ENCODE results near the gene MAB21L4. TPM values are rescaled to one million over a fixed set of nuclear protein-coding genes. Genes with fewer than 3 reads are reported as not detected.
A peak's percentile ranks its signal among the peaks of the same experiment; 100 is the strongest.

The MAB21L4 gene
- total RNA-seq, 1 donor from 2014 or later = 4.5 TPM

DNA sequence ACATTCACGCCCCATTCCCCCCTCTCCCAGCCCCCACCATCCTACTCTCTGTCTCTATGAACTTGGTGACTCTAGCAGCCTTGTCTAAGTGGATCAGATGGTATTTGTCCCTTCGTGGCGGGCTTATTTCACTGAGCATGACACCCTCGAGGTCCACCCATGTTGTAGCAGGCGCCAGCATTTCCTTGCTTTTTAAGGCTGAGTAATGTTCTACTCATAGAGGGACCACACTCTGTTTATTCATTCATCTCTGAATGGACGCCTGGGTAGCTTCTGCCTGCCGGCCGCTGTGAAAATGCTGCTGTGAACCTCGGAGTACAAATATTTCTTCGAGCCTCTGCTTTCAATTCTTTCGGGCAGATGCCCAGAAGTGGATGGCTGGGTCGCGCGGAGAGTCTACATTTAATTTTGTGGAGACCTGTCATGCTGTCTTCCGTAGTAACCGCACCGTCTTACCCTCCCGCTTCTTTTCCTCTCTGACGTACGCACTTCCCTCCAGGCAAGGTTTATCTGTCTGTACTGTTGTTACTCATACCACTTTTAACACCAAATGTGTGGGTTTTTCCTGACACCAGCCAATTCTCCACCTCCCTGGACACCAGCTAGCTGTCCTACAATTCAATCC is 15.8 kb upstream of the MAB21L4 start:
- DNase-seq = no peak

DNA sequence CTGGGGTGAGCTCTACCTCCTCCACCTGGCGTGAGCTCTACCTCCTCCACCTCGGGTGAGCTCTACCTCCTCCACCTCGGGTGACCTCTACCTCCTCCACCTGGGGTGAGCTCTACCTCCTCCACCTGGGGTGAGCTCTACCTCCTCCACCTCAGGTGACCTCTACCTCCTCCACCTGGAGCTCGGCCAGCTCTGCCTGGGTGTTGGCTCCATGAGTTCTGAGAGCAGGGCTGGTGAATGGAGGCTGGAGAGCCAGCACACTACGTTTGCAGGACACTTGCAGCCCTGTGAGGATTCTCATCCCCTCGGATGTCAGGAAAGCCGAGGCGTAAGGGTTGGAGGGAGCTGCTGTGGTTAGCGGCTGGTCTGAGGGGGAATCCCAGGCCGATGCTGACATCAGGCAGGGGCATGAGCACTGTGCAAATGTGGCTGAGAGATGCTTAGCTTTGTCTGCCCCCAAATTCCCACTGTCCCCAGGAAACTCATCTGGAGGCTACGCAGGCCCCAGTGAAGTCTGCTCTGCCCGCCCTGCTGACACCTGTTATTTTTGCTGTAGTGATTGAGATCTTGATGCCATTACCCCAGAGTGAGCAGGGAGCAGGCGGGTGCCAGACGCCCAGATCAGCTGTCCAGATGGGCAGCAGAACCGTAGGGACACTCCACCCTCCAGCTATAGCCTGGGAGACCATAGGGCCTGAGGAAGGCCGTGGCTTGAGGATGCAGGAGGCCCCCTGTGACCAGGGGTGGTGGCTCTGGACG is 13.4 kb upstream of the MAB21L4 start:
- no peak for DNase-seq

DNA sequence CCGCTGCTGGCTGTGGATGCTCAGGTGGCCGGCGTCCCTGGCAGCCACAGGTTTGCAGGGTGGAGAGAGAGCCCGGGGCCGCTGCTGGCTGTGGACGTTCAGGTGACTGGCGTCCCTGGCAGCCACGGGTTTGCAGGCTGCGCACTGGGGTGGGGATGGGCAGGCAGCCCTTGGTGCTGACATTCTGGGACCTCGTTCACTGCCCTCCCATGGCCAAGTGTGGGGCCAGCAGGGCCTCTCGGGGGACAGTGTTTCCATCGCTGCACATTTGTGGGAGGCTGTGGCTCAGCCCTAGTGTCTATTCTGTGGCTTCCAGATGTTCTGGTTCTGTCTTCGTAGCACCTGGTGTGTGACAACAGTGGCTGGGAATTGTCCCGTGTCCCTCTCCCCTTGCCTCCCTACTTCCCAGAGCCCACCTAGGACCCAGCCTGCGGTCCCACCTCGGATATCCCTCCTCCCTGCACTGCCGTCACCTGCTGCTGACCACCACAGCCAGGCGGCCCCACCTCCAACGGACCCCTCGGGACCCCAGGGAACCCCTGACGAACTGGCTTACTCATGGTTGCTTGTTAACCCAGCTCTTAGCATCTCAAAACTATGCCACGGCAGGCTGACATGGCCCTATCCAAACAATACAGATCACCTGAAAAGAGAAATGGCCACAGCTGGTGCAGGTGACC is 11.1 kb upstream of the MAB21L4 start:
- DNase-seq = no peak

DNA sequence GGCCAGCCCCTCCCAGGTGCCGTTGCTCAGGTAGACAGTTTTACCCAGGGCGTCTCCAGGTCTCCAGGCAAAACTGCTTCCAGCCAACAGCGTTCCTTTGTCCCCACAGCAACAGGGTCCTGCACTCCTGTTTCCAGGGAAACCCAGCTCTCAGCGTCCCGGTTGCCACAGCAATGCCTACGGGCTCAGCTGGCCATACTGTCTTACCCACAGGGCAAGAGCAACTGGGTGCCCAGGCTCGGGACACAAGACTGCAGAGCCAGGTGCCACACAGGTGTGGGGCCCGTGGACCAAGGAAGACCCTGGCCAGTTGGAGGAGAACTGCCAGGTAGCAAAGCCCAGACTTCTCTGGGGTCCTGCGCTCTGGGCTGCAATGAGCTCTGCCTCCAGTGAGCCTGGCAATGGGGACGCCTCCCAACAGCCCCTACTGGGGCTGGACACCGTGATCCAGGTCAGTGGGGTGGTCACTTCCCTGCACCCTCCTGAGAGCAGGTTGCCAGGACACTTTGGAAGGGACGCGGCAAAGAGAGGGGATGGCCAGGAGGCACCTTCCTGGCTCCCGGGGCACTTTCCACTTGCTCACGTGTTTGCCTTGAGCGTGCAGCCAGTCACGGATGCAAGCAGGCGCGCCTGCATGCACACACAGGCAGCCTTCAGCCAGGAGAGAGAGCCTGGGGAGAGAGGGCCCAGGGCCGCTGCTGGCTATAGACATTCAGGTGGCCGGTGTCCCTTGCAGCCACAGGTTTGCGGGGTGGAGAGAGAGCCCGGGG is 10.4 kb upstream of the MAB21L4 start, which contains the start of gene CROCC2:
Gene CROCC2 (plus strand): TSS at position 196 of the 770 bp plus-strand sequence. CDS start 178 bp downstream, at position 374.
- no peak for DNase-seq

DNA sequence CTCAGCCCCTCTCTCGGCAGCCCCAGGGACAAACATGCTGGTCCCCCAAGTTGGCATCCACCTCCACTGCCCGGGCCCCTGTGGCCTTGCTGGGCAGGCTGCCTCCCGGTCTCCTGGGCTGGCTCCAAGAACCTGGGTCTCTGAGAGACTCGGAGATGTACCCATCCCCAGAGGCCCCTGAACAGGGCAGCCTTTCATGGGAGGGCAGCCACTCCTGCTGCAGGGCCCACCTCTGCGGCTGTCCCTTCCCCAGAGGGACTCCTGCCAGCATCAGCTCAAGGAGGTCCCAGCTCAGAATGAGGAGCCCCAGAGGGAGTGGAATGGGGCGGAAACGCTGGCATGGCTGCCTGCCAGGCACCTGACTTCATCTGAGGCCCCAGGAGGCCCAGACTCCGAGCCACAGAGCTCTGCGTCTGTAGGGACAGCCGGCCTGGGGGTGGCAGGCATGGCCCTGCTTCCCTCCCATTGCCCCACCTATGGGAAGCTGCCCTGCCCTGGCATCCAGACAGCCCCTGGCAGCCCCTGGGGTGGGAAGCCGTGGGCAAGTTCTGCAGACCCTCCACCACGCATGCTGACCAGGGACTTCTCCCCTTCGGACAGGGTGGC is 9.3 kb upstream of the MAB21L4 start:
- DNase-seq = no peak

DNA sequence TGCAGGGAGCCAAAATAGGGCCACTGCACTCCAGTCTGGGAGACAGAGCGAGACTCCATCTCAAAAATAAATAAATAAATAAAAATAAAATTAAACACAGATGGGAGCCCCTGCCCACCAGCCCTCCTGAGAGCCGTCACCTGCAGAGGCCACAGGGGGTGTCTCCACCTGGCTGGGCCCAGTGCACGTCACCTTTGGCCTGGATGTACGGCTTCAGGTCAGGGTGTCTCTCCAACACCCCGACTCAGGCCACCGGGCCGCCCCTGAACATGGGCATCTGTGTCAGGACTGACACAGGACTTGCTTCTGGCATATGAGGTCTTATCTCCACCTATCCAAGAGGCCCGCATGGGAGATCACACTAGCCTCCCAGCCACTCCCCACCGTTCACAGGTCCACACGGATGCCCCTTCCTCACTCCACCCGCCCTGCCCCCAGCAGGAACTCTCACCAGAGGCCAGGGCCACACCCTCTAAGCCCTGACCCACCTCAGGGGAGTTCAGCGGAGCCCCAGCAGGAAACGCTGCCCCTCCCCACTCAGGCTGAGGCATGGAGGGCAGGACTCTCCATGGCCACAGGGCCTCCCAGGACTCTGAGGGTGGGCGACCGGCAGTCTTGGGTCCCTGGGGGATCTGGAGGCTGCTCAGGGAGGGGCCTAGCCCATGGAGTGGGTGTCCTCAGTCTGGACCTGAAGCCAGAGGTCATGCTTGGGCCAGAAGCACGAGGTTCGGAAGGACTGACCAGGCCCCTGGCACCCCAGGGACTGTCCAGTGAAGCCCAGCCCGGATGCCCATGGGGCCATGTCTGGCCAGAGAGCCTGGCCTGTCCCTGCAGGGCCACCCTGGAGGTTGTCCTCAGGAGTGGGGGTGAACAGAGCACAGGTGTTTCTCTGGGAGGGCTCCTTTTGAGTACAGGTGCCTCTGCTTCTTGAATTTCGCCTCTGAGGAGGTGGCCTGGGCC is 8.5 kb upstream of the MAB21L4 start:
- no peak for DNase-seq

DNA sequence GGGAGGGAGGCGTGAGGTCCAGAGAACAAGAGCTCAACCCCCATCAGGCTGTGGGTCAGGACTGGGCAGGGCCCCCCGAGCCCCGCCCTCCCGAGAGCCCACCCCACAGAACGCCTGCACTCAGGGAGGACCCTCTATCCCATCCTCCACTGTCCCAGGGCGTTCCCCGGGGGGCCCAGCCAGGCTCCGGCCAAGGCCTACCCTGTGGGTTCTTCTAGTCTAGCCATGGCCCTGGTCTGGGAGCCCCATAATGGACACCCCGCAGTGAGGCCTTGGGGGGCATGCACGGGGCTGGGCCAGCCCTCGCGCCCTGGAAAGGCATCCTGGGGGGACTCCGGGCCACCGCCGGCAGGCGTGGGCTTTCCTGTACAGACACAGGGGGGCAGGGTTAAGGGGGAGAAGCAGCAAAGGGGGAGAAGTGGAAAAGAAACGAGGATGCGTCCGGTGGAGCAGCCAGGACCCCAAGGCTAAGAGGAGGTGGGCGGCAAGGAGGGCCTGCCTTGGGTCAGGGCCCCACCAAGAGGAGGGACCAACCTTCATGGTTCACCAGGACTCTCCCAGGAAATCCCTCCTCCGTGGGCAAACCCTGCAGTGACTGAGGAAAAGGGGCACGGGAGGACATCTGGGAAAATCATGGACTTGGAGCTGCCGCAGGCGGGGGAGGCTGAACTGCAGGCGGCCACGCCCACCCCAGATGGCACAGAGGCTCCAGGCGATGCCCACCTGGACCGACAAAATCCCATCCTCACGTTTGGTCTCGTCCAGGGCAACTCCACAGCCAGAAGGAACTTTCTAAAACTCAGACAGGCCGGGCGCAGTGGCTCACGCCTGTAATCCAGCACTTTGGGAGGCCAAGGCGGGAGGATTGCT is 7.5 kb upstream of the MAB21L4 start:
- DNase-seq = no peak

DNA sequence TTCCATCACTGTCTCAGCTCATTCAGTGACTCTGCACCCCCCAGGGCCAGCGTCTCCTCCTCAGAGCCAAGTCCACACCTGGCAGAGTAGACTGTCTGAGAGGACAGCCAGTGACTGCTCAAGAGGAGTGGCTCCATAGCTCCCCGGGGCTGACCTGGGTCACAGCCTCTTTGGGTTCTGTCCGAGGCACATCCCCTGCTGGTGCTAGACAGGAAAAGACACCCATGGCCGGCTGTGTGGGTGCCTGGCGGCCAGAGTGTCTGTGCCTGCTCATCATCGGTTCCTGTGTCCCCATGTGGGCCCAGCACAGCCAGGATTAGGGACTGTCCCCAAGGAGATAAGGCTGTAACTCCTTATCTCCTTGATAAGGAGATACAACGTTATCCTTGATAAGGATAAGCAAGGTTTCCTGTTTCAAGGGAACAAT is 6.7 kb upstream of the MAB21L4 start:
- no peak for DNase-seq

DNA sequence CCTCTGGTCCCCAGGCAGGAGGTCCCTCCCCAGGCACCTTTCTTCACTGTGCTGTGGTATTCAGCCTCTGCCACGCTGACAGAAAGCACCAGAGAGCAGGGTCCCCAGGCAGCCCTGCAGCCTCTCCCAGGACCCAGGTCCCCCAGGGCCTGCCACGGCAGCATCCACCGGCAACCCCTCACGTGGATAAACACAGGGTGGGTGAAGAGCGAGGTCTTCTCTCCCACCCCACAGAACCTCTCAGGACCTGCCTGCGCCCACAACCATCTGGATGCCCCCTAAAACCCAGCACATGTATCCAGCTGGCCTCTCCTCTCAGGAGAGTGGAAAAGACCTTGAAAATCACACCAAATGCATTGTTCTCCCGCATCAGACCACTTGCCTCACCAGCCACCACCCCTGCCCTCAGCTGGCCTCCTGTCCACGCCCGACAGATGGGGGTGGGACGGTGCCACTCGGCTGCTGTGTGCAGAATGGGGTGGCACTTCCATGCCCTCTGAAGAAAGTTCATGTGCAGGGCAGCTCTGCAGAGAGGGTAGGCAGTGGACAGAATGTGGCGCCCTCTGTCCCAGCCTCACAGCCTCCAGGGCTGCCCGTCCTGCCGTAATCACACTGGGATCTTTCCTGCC is 6.1 kb upstream of the MAB21L4 start:
- DNase-seq = no peak

DNA sequence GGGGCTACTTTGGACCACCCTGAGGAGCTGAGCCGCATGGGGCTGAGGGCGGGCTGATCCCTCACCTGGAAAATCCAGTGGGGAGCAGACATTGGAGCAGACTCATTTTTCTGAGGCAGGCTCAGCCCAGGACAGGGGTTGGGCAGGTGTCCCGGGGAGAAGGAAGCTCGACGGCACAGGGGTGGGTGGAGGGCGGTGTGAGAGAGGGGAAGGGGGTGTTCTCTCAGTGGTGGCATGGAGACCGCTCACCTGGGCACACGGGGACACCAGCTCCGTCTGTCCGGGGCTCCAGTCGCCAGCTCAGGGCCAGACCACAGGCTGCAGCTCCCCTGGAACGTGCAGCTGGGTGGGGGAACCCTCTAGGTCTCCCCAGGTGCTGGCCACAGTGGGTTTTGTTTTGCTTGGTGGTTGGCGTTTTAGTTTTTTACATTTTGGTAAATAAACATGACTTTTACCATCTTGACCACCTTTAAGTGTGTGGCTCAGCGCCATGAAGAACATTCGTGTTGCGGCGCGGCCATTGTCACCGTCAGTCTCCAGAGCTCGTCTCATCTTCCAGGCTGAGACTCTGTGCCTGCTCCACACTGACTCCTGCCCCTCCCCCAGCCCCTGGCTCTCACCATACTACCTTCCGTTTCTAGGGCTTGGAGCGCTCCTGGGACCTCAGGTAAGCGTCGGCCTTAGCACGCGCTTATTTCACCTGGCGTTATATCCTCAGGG is 4.3 kb upstream of the MAB21L4 start:
- DNase-seq = no peak

DNA sequence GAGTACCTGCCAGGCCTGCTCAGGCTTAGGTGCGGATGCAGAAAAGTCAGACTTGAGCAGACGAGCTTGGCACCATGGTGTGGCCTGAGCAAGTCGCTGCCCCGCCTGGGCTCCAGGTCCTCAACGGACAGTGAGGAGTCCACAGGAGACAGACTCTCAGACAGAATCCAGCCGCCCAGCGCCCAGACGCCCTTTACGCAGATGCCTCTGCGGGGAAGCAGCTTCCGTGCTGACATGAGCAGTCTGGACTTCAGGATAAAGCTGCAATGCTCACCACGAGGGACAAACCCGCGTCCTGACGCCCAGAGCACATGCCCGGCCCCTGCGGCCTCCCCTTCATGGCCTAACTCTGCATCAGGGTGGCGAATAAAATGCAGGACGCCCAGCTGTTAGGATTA is 3.5 kb upstream of the MAB21L4 start:
- no peak for DNase-seq

DNA sequence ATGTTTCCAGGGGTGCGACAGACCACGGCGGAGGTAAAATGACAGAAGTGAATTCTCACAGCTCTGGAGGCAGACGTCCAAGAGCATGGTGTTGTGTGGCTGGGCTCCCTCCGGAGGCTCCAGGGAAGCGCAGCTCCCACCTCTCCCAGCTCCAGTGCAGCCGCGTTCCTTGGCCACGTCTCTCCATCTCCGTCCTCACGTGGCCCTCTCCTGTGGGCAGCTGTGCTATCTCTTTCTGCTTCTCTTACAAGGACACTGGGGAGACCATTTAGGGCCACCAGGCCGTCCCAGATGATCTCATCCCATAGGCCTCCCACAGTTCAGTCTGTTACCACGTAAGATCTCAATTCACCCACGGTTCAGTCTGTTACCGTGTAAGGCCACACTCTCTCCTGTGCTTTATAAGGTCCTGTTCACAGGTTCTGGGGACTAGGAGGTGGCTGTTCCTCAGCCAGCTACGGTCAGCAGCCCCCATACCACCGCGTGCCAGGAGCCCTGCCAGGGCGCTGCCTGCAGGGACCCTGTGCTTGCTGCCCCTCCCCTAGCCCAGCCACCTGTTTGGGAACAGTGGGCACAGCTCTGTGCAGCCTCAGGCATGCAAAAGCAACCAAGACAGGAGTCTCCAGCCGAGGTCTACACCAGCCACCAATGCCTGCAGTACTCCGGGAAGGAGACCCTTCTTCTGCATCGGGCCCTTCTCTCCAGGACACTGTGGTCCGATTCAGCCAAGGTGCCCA is 2.9 kb upstream of the MAB21L4 start:
- DNase-seq = peak; percentile 17

DNA sequence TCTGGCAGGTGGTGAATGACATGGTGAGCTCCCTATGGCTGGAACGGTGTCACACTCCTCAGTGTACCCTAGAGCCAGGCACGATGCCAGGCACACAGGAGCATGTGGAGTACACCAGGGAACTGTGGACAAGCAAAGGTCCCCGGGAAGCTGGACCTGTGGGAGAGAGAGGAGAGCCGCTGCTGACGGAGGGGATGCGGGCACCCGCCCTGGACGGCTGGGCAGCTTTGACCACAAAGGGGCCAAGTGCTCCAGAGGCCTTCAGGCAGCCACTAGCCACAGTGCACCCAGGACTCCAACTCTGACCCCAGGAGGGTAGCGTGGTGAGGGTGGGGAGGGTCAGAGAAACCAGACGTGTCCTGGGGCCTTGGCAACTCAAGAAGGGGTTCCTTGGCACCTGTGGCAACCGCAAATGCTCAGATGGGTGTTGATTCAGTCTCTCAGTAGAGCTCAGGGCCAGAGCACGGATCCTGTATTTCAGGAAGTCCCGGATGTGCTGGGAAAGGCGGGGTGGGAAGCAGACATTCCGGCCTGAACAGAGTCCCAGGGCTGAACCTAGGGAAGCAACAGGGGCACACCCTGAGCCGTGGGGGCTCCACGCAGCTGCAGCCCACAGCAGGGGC is 2.3 kb upstream of the MAB21L4 start:
- DNase-seq = peak; percentile 23

DNA sequence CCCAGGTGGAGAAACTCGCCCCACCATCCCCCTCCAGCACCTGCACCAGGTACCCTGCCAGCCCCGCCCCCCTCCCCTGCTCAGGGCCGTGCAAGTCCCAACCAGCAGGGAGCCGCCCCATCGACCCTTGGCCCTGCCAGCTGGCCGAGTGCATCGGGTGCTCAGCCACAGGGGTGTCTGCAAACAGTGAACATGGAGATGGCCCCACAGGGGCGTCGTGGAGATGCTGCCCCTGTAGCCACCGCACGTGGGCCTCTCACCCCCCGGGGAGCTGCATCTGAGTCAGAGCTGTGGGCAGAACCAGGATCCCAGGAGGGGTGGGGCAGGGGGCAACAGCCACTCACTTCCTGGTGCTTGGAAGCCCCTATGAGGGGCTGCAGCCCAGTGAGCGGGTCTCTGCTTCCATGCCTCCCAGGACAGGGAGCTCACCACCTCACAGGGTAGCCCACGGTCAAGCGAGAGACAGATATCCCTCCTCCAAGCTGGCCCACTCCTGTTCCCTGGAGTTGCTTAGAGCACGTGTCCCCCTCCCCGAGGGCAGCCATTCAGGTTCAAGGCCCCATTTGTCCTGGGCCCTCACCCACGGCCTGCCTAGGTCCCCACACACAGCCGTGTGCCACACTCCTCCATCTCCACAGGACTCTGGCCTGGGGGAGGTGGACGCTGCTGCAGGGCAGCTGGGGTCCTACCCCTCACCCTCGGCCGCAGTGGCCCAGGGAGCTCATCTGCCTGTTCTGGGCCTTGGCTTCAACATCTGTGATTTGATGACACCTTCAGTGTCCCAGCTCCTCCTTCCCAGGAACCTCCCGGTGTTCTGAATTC is 1.1 kb upstream of the MAB21L4 start:
- no peak for DNase-seq

DNA sequence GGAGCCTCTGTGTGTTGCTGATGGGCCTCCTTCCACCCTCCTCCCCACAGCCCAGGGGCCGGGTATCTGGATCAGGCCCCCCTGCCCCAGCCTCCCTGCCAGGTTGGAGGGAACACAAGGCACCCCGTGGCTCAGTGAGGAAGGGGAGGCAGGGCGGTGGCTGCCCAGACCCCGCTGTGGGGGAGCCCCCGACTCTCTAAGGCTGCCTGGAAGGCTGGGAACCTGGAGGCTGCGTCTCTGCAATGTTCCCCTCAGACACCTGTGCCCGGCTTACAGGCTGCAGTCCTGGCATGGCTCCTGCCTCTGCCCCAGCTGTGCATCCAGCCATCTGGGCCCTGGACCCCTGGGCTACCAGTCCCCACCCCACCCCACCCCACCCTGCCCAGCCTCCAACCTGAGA is 438 bp upstream of the MAB21L4 start:
- no peak for DNase-seq

DNA sequence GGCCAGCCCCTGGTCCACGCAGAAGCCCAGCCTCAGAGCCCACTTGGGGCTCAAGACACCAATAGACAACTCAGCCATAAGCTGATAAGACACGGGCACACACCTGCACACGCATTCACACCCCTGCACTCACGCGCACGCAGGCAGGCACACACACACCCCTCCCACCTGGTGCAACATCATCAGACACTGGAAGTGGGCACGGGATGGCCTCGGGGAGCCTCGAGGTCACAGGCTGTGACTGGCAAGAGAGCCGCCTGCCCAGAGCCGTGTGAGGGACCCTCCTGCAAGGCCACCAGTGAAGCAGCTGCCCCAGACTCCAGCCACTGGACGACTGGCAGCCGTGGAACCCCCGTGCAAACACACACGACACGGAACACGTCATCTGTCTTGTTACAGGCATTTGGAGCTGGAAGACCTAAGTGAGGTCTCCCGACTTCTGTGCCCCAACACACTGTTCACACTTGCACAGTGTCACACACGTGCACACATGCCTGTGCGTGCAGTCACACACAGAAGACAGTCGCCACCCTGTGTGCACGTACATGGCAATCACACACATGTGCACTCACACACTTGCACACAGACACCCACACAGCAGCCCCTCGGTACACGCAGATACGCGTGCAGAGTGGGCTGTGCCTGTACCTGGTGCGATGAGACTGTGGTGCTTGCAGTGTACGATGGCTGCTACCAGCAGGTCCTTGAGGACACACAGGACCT is 959 bp downstream of the MAB21L4 start:
- DNase-seq = no peak
